Dedifferentiated amniotic fluid mesenchymal stem cell (primary cell): ENCODE results near the gene PLXNC1.

Source experiments
- DNase-seq: peaks from one replicate; pipeline ENCODE4 v3.0.0-alpha.2; 2016; ENCODE audit errors: extremely low spot score

The PLXNC1 gene

GRCh38 chr12:94180558-94181296 is 32.4 kb downstream of the PLXNC1 start:
- no peak for DNase-seq

GRCh38 chr12:94182986-94183707 is 34.8 kb downstream of the PLXNC1 start:
- no peak for DNase-seq

DNA sequence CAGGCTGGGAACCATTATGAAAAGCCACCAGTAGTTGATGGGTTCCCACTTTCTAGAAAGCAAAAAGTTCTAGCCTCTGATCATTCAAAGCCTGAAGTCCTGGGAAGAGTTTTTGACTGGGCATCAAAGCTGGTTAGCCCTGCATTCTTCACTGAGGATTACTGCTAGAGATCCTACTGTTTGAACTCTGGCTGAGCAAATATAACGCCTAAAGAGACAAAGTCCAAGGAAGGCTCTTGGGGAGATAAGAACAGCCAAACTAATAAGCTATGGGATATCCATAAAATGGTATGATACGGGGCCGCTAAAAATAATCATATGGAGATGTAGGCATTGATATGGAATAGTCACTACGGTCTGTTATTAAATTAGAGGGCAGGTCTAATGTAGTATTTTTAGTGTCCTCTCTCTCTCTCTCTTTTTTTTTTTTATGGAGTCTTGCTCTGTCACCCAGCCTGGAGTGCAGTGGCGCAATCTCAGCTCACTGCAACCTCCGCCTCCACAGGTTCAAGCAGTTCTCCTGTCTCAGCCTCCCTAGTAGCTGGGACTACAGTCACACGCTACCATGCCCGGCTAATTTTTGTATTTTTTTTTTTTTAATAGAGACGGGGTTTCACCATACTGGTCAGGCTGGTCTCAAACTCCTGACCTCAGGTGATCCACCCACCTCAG is 35.5 kb downstream of the PLXNC1 start:
- DNase-seq = no peak

GRCh38 chr12:94184995-94185719 is 36.8 kb downstream of the PLXNC1 start:
- DNase-seq = no peak

GRCh38 chr12:94185801-94186200 is 37.4 kb downstream of the PLXNC1 start:
- no peak for DNase-seq

DNA sequence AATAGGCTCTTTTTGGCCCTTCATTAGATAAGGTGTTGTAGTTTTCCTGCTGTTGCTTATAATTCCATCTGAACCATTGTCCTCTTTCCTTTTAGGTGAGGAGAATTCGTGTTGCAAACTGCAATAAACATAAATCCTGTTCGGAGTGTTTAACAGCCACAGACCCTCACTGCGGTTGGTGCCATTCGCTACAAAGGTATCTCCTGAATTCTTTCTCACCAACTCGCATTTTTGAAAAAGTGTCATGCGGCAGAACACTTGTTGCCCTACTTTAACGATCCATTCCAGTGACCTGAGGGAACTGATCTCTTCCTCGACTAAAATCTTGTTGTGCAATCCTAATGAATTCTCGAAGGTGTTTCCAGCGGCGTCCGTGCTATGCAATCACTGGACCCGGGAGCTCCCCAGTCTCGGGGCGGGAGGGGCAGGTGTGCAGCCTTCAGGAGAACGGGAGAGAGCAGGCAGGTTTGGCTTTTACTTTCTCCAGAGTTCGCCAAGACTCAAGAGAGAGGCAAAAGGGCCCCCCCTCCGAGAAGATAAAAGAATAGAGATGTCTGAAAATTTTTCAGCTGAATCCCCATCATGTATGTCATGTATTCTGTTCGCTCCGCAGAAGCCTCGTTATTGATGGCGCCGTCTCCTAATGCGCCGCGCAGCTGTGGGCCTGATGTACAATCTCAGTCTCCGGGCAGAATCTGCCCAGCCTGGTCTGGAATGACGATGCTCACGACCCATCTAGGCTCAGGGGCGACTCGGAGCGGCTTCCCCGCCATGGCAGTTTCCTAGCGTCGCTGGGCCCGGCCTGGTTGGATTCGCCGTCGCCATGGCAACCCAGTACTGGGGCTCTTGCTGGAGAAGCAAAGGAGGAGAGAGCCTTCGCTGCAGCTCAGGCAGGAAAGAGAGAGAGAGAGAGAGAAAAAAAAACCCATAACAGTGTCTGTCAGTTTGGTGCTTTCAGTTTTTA is 38.2 kb downstream of the PLXNC1 start:
- no peak for DNase-seq

- DNase-seq = no peak
Observed at GRCh38 chr12:94187361-94187760, 39.0 kb downstream of the PLXNC1 start.

DNA sequence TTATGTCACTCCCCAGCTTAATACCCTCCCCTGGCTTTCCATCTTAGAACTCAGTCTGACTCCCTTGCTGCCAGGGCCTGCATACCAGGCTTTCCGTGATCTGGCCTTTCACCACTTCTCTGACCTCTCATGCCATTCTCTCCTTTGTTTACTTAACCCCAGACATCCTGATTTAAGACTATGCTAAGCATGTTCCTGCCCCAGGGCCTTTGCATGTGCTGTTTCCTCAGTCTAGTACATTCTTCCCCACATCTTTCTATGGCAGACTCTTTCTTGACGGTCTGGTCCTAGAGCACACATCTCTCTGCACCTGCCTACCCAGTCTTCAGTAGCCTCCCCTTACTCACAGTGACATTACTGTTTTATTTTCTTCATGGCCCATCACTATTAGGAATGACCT is 42.2 kb downstream of the PLXNC1 start:
- no peak for DNase-seq

GRCh38 chr12:94191023-94191422 is 42.6 kb downstream of the PLXNC1 start:
- no peak for DNase-seq

GRCh38 chr12:94191811-94192210 is 43.4 kb downstream of the PLXNC1 start:
- DNase-seq = no peak

DNA sequence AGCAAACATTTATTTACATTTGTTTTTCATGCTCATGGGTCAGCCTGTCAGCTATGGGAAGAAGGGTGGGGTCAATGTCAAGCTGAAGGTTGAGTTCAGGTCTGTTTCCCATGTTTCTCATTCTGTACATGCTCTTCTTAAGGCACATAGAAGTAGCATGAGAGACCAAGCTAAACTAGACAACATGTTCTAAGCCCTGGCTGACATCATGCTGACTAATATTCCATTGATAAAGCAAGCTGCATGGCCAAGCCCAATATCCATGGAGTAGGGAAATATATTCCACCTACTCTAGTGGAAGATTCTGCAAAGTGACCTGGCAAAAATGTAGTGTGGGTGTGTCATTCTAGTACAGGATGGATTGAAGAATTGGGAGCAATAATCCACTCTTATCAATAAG is 44.1 kb downstream of the PLXNC1 start:
- no peak for DNase-seq

GRCh38 chr12:94193168-94193567 is 44.8 kb downstream of the PLXNC1 start:
- no peak for DNase-seq

DNA sequence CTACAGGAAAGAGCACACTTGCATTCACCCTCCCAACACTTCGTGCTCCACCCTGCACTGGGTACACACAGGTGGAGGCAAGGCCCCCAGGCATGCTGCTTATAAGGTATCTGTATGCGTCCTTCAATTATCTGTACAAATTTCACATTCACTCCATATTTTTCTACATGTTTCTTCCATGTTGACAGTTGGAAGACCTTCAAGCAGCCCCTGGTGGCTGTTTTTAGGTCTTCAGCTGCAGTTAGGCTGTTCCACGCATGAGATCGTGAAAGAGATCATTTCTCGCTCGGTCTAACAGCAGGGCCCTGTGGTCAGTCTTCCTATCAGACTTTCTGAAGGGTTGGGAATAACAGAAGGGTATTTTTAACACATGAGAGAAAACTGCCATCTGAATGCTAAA is 47.1 kb downstream of the PLXNC1 start:
- DNase-seq = no peak

DNA sequence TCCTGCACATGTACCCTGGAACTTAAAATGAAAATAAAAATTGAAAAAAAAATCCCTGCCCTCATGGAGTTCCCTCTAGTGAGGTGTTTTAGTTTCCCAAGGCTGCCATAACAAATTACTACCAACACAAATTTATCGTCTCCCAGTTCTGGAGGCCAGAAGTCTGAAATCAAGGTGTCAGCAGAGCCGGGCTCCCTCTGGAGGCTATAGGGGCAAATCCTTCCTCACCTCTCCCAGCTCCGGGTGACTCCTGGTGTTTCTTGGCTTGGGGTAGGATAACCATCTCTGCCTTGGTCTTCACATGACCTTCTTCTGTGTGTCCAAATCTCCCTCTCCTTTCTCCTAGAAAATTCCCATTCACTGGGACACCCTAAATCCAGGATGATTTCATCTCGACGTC is 50.1 kb downstream of the PLXNC1 start:
- no peak for DNase-seq

GRCh38 chr12:94198872-94199271 is 50.5 kb downstream of the PLXNC1 start:
- DNase-seq = no peak

DNA sequence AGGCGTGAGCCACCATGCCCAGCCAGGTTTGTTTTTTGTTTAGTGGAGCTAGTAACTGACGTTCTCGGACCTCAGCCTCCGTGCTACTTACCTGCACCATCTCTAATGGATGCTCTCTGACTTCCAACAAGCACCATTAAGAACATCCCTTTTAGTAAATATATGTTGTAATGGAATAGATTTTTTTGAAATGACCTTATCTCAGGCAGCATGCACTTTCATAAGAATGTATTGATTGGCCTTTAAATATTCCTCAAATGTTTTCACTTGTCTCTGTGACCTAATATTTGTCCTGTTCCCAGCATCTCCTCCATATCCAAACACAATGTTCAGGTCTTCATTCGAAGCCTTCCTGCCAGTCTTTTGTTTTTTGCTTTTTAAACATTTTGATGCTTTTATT is 51.7 kb downstream of the PLXNC1 start:
- no peak for DNase-seq

DNA sequence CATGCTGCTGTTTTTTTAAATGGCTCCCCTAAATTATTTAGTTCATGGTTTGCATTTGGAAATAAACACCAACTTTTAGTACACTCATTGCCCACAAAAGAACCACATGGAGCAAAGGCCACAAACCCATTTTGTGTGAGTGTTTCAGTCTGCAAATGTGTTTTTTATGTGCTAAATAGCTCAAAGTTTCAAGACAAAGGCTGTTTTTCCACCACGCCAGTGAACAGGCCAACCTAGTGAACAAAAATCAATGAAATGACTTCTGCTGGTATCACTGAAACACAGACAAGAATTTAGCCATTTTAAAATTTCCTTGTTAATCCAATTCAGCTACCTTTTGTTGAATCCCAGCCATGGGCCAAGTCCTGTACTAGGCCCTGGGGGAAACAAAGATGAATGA is 52.3 kb downstream of the PLXNC1 start:
- DNase-seq = no peak

DNA sequence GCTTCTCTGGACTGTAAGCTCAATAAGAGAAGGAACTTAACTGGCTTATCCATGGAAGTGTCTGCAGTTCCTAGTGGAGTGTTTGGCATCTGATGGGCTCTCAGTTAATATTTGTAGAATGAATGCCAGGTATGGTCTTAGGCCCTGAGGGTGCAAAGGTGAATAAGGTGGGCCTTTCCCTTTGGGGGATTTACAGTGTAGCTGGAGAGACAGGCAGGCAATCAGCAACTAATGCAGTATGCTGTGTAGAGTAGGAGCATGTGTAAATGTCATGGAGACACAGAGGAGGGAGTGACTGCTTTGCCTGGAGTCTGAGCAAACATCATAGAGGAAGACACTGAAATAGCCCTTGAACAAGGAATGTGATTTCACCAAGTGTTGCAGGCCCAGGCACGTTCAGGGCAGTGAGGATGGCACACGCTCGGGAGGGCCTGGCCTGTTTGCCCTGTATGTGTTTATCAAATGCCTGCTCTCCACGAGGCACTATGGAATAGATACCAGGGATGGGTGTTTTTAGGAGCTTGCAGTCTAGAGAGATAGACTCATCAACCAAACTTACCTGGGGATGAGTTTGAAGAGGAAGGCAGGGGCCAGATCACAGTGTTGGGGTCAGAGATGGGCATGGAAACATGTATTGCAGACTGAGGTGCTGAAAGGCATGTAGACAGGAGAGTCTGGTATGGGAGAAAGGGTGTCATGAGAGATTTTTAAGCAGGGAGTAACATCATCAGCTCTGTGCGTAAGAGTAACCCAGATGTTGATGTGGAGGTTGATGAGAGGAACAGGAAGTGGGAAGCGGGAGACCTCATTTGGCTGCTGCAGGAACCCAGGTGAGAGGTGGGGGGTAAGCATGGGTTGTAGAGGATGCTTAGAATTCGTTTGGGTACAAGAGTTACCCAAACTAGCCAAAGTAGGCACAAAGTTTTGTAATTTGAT is 54.1 kb downstream of the PLXNC1 start:
- DNase-seq = no peak

GRCh38 chr12:94203181-94203546 is 54.8 kb downstream of the PLXNC1 start:
- no peak for DNase-seq

DNA sequence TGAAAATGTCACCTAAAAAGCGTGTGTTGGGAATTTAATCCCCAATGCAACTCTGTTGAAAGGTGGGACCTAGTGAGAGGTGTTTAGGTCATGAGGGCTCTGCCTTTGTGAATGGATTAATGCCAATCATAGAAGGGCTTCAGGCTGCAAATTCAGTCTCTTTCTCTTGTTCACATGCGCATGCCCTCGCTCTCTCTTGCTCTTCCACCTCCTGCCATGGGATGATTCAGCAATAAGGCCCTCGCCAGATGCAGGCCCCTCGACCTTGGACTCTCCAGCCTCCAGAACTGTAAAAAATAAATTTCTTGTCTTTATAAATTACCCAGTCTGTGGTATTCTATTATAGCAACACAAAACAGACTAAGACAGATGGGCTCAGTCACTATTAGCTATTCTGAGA is 55.4 kb downstream of the PLXNC1 start:
- DNase-seq = no peak
